HCT116 (cell line): ENCODE measurements around the gene INTS6. TPM values are rescaled to one million over a fixed set of nuclear protein-coding genes. Genes with fewer than 3 reads are reported as not detected.

Source experiments
- ATAC-seq: fragments of 200-7000 bp; cut with Tn5 transposase; 2 replicates; pipeline ENCODE4 v1.9.1; 2020; ENCODE audit warnings: mild to moderate bottlenecking, moderate library complexity
- BruUV-seq: library from RNA; stranded (reverse); fragments of 400-500 nt; replicated peaks from 2 replicates; lab custom pipeline; 2021; lab: Mats Ljungman, UMichigan
- CTCF ChIA-PET: fragments of 300-600 bp; sonication (Branson Sonifier 250); formaldehyde crosslinking; loops from one replicate; lab custom pipeline; 2021; ENCODE audit warnings: antibody characterized with exemption; lab: Charles Lee
- POLR2A ChIA-PET: fragments of 300-600, 350-600 bp; sonication (Branson Sonifier 250); formaldehyde crosslinking; loops from one replicate; lab custom pipeline; 2021; ENCODE audit warnings: antibody characterized with exemption; lab: Charles Lee
- RAD21 ChIA-PET, 2 experiments: fragments of 300-600 bp; sonication (Branson Sonifier 250); formaldehyde crosslinking; loops; one replicate each; lab custom pipeline; 2023; ENCODE audit warnings: low total read pairs in 2 of 2; ENCODE audit not compliant: uncharacterized antibody in 2 of 2, unreplicated experiment in 2 of 2, low non-redundant PET in 1 of 2; lab: Charles Lee
- DNase-seq: peaks from one replicate; pipeline ENCODE4 v3.0.0-alpha.2; 2010; ENCODE audit warnings: low read depth, low spot score
- H2AFZ ChIP-seq: fragments of 200-600 bp; shearing (Covaris generic), sonication (generic); 2 replicates; pipeline ENCODE4 v1.6.1; 2017; ENCODE audit warnings: low read depth, mixed run types, mixed read lengths, antibody characterized with exemption, low read length; ENCODE audit not compliant: poor library complexity, severe bottlenecking
- H3K27ac ChIP-seq: 2 replicates; pipeline ENCODE4 v1.5.1; 2012; ENCODE audit warnings: low read depth, low read length
- H3K27me3 ChIP-seq: fragments of 200-600 bp; sonication (generic); 2 replicates; pipeline ENCODE4 v1.6.1; 2016; ENCODE audit warnings: mixed run types, low read length, mixed read lengths; ENCODE audit not compliant: insufficient read depth
- H3K36me3 ChIP-seq, 2 experiments: fragments of 200-500 bp in 1 of 2; fragments of 200-600 bp in 1 of 2; sonication (Bioruptor generic) in 1 of 2; sonication (generic) in 1 of 2; 2 replicates each; pipeline versions ENCODE4 v1.5.1 to v1.6.1; 2014 to 2016; ENCODE audit warnings: low read length in 2 of 2, inconsistent platforms in 1 of 2, mixed read lengths in 1 of 2, mixed run types in 1 of 2; ENCODE audit not compliant: insufficient read depth in 2 of 2, control insufficient read depth in 1 of 2
- H3K4me1 ChIP-seq, 2 experiments: fragments of 200-600 bp in 1 of 2; sonication (generic) in 1 of 2; 2 replicates each; pipeline versions ENCODE4 v1.5.1 to v1.6.1; 2012 to 2017; ENCODE audit warnings: low read length in 2 of 2, inconsistent platforms in 1 of 2, mild to moderate bottlenecking in 1 of 2, mixed read lengths in 1 of 2, mixed run types in 1 of 2, moderate library complexity in 1 of 2; ENCODE audit not compliant: insufficient read depth in 2 of 2, control insufficient read depth in 1 of 2
- H3K4me2 ChIP-seq: fragments of 200-600 bp; sonication (generic); 2 replicates; pipeline ENCODE4 v1.6.1; 2017; ENCODE audit warnings: mixed run types, low read length, mixed read lengths
- H3K4me3 ChIP-seq, 2 experiments: fragments of 200-600 bp in 1 of 2; sonication (generic) in 1 of 2; replicated peaks in 1 of 2; 2 replicates each; pipeline ENCODE4 v1.5.1; 2011 to 2016; ENCODE audit warnings: low read length in 2 of 2, control low read depth in 1 of 2, low read depth in 1 of 2, mild to moderate bottlenecking in 1 of 2, mixed read lengths in 1 of 2, mixed run types in 1 of 2
- H3K79me2 ChIP-seq: fragments of 200-600 bp; sonication (generic); 2 replicates; pipeline ENCODE4 v1.6.1; 2017; ENCODE audit warnings: mild to moderate bottlenecking, mixed run types, low read length, moderate library complexity, mixed read lengths; ENCODE audit not compliant: insufficient read depth
- H3K9ac ChIP-seq: fragments of 200-600 bp; sonication (generic); 2 replicates; pipeline ENCODE4 v1.6.1; 2016; ENCODE audit warnings: low read length, mixed read lengths
- H3K9me2 ChIP-seq: fragments of 200-600 bp; sonication (generic), shearing (Covaris generic); 2 replicates; pipeline ENCODE4 v1.6.1; 2017; ENCODE audit warnings: mixed run types, mild to moderate bottlenecking, moderate library complexity; ENCODE audit not compliant: insufficient read depth
- H3K9me3 ChIP-seq, 2 experiments: fragments of 200-500 bp in 1 of 2; fragments of 200-600 bp in 1 of 2; sonication (Bioruptor generic) in 1 of 2; sonication (generic) in 1 of 2; 2 replicates each; pipeline ENCODE4 v1.6.1; 2014 to 2017; ENCODE audit warnings: low read length in 2 of 2, mixed read lengths in 2 of 2, inconsistent platforms in 1 of 2, low read depth in 1 of 2, mild to moderate bottlenecking in 1 of 2, mixed run types in 1 of 2, moderate library complexity in 1 of 2; ENCODE audit not compliant: control insufficient read depth in 1 of 2, insufficient read depth in 1 of 2
- H4K20me1 ChIP-seq: fragments of 200-600 bp; sonication (generic), shearing (Covaris generic); 2 replicates; pipeline ENCODE4 v1.6.1; 2017; ENCODE audit warnings: mixed run types, mild to moderate bottlenecking, moderate library complexity; ENCODE audit not compliant: insufficient read depth
- CBX3 ChIP-seq: IDR thresholded peaks from 2 replicates; pipeline ENCODE4 v1.6.1; 2012; ENCODE audit warnings: low read depth
- EZH2 ChIP-seq: fragments of 200-600 bp; sonication (generic); IDR thresholded peaks from 2 replicates; pipeline ENCODE4 v1.6.1; 2017; ENCODE audit warnings: antibody characterized with exemption, mixed run types
- JUND ChIP-seq: IDR thresholded peaks from 2 replicates; pipeline ENCODE4 v1.6.1; 2012
- POLR2A ChIP-seq: IDR thresholded peaks from 2 replicates; pipeline ENCODE4 v1.7.0; 2011; ENCODE audit warnings: borderline replicate concordance; ENCODE audit not compliant: insufficient read depth, insufficient read length; ENCODE audit errors: extremely low read depth
- POLR2AphosphoS5 ChIP-seq: IDR thresholded peaks from 2 replicates; pipeline ENCODE4 v1.6.1; 2011; ENCODE audit warnings: mild to moderate bottlenecking, low read depth, low read length, moderate library complexity
- SIN3A ChIP-seq: IDR thresholded peaks from 2 replicates; pipeline ENCODE4 v1.6.1; 2012; ENCODE audit warnings: low read depth
- SP1 ChIP-seq: IDR thresholded peaks from 2 replicates; pipeline ENCODE4 v1.6.1; 2012; ENCODE audit warnings: low read depth
- SRF ChIP-seq: IDR thresholded peaks from 2 replicates; pipeline ENCODE4 v1.6.1; 2012; ENCODE audit warnings: low read depth
- TCF7L2 ChIP-seq: IDR thresholded peaks from 2 replicates; pipeline ENCODE4 v1.7.0; 2011; ENCODE audit warnings: borderline replicate concordance, inconsistent platforms; ENCODE audit not compliant: insufficient read depth, insufficient read length; ENCODE audit errors: extremely low read depth
- YY1 ChIP-seq: IDR thresholded peaks from 2 replicates; pipeline ENCODE4 v1.6.1; 2011; ENCODE audit warnings: low read length, low read depth, moderate library complexity, mild to moderate bottlenecking; ENCODE audit not compliant: insufficient replicate concordance; ENCODE audit errors: extremely low read depth
- ZNF274 ChIP-seq: fragments of 200-500 bp; sonication (Bioruptor generic); IDR thresholded peaks from 2 replicates; pipeline ENCODE4 v1.6.1; 2014; ENCODE audit warnings: mild to moderate bottlenecking, low read depth, low read length, inconsistent platforms
- intact Hi-C: fragments of 100-400 bp; cut with micrococcal nuclease; formaldehyde crosslinking; loops from 2 replicates; pipeline ENCODE4 v1.10.0; 2022
- total RNA-seq: library from RNA; stranded (reverse); gene quantifications from one replicate; pipeline ENCODE4 v1.2.1, GENCODE V29; 2021; ENCODE audit not compliant: unreplicated experiment
- TF ChIP-seq, protein P1 (sequence below), 3 experiments: fragments of 200-600 bp in 1 of 3; sonication (generic) in 1 of 3; IDR thresholded peaks in 2 of 3; conservative IDR thresholded peaks in 1 of 3; 2 replicates each; pipeline ENCODE4 v1.5.1; 2012 to 2017; ENCODE audit warnings: low read depth in 2 of 3, low read length in 2 of 3, antibody characterized with exemption in 1 of 3, borderline replicate concordance in 1 of 3, control low read depth in 1 of 3, mild to moderate bottlenecking in 1 of 3, mixed read lengths in 1 of 3, mixed run types in 1 of 3, moderate library complexity in 1 of 3; ENCODE audit not compliant: insufficient read depth in 1 of 3
- TF ChIP-seq, protein P2 (sequence below): IDR thresholded peaks from 2 replicates; pipeline ENCODE4 v1.6.1; 2012
- TF ChIP-seq, protein P3 (sequence below): IDR thresholded peaks from 2 replicates; pipeline ENCODE4 v1.6.1; 2011; ENCODE audit warnings: mild to moderate bottlenecking, low read length, moderate library complexity; ENCODE audit not compliant: insufficient replicate concordance; ENCODE audit errors: extremely low read depth
- TF ChIP-seq, protein P4 (sequence below): IDR thresholded peaks from 2 replicates; pipeline ENCODE4 v1.6.1; 2012; ENCODE audit warnings: low read depth

Gene INTS6
- total RNA-seq, 1 experiment from 2014 or later, result 44.7 TPM

DNA sequence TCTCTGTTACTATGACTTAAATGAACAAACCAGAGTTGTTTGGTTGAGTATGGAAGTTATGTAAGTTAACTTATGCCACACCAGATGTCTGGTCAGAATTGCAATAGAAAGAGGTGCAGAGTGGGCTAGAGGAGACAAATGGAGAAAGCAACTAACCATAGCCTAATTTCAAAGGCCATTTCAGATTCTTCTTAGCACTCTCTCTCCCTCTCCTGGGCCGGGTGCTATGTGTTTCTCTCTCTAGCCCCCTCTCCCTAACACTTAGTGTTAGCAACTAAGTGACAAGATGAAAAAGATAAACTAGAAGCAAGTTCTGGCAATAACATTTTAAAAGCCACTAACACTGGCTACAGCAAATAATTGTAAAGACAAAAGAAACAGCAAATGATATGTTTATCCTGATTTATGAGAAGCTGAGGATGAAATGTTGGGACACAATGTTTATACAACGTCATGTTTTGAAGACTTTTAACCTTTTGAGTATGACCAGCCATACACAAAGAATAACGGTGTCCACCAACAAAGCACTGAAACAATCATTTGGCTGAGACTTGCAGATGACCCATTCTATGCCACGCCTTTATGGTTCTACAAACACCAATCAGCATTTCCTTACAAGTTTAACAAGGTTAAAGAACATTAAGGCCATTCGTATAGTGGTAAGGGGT, 94.8 kb downstream of the INTS6 start:
- no peaks in the 10 kb centered on the region for H4K20me1 ChIP-seq
- no peak for DNase-seq
- ChIA-PET CTCF (no interaction called here), RAD21 (no interaction called here), POLR2A (no interaction called here)
- H3K36me3 ChIP-seq, result no peaks in the 10 kb centered on the region; a peak in 1 of 4 replicates
- no peak for ATAC-seq
- TF ChIP-seq, protein P1, sequence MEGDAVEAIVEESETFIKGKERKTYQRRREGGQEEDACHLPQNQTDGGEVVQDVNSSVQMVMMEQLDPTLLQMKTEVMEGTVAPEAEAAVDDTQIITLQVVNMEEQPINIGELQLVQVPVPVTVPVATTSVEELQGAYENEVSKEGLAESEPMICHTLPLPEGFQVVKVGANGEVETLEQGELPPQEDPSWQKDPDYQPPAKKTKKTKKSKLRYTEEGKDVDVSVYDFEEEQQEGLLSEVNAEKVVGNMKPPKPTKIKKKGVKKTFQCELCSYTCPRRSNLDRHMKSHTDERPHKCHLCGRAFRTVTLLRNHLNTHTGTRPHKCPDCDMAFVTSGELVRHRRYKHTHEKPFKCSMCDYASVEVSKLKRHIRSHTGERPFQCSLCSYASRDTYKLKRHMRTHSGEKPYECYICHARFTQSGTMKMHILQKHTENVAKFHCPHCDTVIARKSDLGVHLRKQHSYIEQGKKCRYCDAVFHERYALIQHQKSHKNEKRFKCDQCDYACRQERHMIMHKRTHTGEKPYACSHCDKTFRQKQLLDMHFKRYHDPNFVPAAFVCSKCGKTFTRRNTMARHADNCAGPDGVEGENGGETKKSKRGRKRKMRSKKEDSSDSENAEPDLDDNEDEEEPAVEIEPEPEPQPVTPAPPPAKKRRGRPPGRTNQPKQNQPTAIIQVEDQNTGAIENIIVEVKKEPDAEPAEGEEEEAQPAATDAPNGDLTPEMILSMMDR (IDR thresholded peaks at IDR 0.05 in 2 of 3, conservative IDR thresholded peaks at IDR 0.05 in 1 of 3; ENCODE audit: borderline replicate concordance in 1 of 3, insufficient read depth in 1 of 3, low read depth in 2 of 3, low read length in 2 of 3), result no peak
- no peak for TF ChIP-seq JUND
- no peak for TF ChIP-seq POLR2A
- no peak for TF ChIP-seq POLR2AphosphoS5
- no peak for TF ChIP-seq TCF7L2
- TF ChIP-seq SRF, result no peak
- TF ChIP-seq, protein P2, sequence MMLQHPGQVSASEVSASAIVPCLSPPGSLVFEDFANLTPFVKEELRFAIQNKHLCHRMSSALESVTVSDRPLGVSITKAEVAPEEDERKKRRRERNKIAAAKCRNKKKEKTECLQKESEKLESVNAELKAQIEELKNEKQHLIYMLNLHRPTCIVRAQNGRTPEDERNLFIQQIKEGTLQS, result no peak
- TF ChIP-seq YY1, result no peak
- TF ChIP-seq, protein P3, sequence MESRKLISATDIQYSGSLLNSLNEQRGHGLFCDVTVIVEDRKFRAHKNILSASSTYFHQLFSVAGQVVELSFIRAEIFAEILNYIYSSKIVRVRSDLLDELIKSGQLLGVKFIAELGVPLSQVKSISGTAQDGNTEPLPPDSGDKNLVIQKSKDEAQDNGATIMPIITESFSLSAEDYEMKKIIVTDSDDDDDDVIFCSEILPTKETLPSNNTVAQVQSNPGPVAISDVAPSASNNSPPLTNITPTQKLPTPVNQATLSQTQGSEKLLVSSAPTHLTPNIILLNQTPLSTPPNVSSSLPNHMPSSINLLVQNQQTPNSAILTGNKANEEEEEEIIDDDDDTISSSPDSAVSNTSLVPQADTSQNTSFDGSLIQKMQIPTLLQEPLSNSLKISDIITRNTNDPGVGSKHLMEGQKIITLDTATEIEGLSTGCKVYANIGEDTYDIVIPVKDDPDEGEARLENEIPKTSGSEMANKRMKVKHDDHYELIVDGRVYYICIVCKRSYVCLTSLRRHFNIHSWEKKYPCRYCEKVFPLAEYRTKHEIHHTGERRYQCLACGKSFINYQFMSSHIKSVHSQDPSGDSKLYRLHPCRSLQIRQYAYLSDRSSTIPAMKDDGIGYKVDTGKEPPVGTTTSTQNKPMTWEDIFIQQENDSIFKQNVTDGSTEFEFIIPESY, result no peak
- no peak for TF ChIP-seq CBX3
- TF ChIP-seq ZNF274, result no peak
- no peak for TF ChIP-seq SIN3A
- TF ChIP-seq SP1, result no peak
- TF ChIP-seq EZH2, result no peak
- TF ChIP-seq, protein P4, sequence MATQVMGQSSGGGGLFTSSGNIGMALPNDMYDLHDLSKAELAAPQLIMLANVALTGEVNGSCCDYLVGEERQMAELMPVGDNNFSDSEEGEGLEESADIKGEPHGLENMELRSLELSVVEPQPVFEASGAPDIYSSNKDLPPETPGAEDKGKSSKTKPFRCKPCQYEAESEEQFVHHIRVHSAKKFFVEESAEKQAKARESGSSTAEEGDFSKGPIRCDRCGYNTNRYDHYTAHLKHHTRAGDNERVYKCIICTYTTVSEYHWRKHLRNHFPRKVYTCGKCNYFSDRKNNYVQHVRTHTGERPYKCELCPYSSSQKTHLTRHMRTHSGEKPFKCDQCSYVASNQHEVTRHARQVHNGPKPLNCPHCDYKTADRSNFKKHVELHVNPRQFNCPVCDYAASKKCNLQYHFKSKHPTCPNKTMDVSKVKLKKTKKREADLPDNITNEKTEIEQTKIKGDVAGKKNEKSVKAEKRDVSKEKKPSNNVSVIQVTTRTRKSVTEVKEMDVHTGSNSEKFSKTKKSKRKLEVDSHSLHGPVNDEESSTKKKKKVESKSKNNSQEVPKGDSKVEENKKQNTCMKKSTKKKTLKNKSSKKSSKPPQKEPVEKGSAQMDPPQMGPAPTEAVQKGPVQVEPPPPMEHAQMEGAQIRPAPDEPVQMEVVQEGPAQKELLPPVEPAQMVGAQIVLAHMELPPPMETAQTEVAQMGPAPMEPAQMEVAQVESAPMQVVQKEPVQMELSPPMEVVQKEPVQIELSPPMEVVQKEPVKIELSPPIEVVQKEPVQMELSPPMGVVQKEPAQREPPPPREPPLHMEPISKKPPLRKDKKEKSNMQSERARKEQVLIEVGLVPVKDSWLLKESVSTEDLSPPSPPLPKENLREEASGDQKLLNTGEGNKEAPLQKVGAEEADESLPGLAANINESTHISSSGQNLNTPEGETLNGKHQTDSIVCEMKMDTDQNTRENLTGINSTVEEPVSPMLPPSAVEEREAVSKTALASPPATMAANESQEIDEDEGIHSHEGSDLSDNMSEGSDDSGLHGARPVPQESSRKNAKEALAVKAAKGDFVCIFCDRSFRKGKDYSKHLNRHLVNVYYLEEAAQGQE, result no peak
- H3K27ac ChIP-seq, result no peak overlapping the region
- intact Hi-C loops, result no loop called here
- H3K27me3 ChIP-seq, result no peaks in the 10 kb centered on the region
- no peak overlapping the region for H3K4me2 ChIP-seq
- no TSS peak for BruUV-seq
- no peak overlapping the region for H2AFZ ChIP-seq
- H3K9ac ChIP-seq, result no peak overlapping the region
- H3K4me3 ChIP-seq, result no peak overlapping the region
- H3K4me1 ChIP-seq, result no peaks in the 10 kb centered on the region
- no peaks in the 10 kb centered on the region for H3K9me2 ChIP-seq
- H3K79me2 ChIP-seq, result no peaks in the 10 kb centered on the region
- H3K9me3 ChIP-seq, result no peaks in the 10 kb centered on the region
